ENCODE data around the gene KRTAP4-16. TPM values are rescaled to one million over a fixed set of nuclear protein-coding genes. Genes with fewer than 3 reads are reported as not detected.
"Not testable (repeated sequence)": the region's sequence is repeated elsewhere in the genome, so short reads cannot be mapped to it uniquely, and the experiment has no call there.

Gene KRTAP4-16
- polyA plus RNA-seq, 1 experiment: not detected

DNA sequence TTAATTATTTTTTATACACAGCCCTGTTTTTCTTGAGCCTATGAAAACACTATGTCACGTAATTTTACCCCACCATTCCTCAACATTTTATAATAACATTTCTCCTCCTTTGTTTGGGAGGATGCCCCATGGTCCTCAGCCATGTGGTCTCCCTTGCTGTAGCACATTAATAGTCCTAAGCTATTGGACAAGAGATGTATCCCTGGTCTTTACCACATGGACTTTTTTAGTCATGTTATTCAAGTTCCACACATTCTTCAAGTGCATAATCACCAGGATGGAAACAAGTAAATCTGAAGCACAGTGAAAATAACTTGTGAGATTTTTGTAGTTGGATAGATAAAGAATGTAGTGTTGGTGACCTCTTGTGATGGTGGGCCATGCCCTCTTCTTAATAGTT, 40.0 kb downstream of the KRTAP4-16 start:
- CTCF ChIA-PET: interaction anchor here (1.2 kb wide), 1 partner anchor 487 kb away, joined by 3 read pairs; no protein-coding TSS in a partner anchor
- peak; percentile 86 for DNase-seq (ENCODE audit: low read depth, low spot score)
- POLR2A ChIA-PET: interaction anchor here (1.2 kb wide), 1 partner anchor 14 kb away, joined by 3 read pairs; no protein-coding TSS in a partner anchor
- no peaks in the 10 kb centered on the region for H3K27me3 ChIP-seq (ENCODE audit: control insufficient read depth, insufficient read depth, low read length)
- TF ChIP-seq, protein P1, sequence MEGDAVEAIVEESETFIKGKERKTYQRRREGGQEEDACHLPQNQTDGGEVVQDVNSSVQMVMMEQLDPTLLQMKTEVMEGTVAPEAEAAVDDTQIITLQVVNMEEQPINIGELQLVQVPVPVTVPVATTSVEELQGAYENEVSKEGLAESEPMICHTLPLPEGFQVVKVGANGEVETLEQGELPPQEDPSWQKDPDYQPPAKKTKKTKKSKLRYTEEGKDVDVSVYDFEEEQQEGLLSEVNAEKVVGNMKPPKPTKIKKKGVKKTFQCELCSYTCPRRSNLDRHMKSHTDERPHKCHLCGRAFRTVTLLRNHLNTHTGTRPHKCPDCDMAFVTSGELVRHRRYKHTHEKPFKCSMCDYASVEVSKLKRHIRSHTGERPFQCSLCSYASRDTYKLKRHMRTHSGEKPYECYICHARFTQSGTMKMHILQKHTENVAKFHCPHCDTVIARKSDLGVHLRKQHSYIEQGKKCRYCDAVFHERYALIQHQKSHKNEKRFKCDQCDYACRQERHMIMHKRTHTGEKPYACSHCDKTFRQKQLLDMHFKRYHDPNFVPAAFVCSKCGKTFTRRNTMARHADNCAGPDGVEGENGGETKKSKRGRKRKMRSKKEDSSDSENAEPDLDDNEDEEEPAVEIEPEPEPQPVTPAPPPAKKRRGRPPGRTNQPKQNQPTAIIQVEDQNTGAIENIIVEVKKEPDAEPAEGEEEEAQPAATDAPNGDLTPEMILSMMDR (IDR thresholded peaks at IDR 0.05; ENCODE audit: low read depth, low read length): no peak
- H3K4me3 ChIP-seq (ENCODE audit: low read depth, low read length): no peak overlapping the region
- H3K27ac ChIP-seq (ENCODE audit: low read depth, low read length): peak overlapping the region; percentile 86
- H3K9me3 ChIP-seq (ENCODE audit: control insufficient read depth, insufficient read depth, low read length): no peaks in the 10 kb centered on the region

DNA sequence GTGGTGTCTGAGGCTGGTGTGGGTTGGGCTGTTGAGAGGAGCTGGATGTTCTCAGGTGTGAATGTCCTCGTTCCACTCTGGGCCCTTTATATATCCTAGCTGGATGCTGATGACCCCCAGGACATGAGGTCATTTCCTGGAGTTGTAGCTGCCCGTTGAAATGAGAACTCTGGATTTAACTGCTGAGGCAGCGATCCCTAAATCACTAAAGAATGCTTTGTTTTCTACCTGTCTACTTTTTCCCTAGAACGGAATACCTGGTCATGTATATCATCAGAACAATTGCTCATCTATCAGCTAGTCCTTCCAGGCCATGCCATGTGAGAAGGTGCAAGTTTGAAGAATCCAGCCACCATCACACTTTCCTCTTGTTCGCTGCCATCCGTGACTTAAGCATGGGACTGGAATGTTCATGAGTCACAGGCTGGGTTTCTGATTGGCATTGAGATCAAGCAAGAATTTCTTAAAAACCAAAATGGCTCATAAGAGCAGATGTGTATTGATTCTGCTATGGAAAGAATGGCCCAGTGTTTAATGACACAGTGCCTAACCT, 41.9 kb downstream of the KRTAP4-16 start, which contains the start of gene KRTAP2-3:
TSS of gene KRTAP2-3 (minus strand) at position 63 of the 553 bp plus-strand sequence. CDS start 64 bp downstream, outside the sequence.
- no peaks in the 10 kb centered on the region for H3K27me3 ChIP-seq (ENCODE audit: control insufficient read depth, insufficient read depth, low read length)
- CTCF ChIA-PET: interaction anchor here (1.6 kb wide), 1 partner anchor 488 kb away, joined by 4 read pairs; no protein-coding TSS in a partner anchor
- no peaks in the 10 kb centered on the region for H3K9me3 ChIP-seq (ENCODE audit: control insufficient read depth, insufficient read depth, low read length)
- POLR2A ChIA-PET: interaction anchor here (1.2 to 1.8 kb wide), 2 partner anchors 33 to 488 kb away, joined by 3 to 6 read pairs; partner anchors contain the start of gene KRTAP1-5
- DNase-seq (ENCODE audit: low read depth, low spot score): peak; percentile 87
- TF ChIP-seq, protein P1 (IDR thresholded peaks at IDR 0.05; ENCODE audit: low read depth, low read length): no peak
- peak within 1 kb of the TSS; percentile 85 for H3K27ac ChIP-seq (ENCODE audit: low read depth, low read length)
- no peak within 1 kb of the TSS for H3K4me3 ChIP-seq (ENCODE audit: low read depth, low read length)

DNA sequence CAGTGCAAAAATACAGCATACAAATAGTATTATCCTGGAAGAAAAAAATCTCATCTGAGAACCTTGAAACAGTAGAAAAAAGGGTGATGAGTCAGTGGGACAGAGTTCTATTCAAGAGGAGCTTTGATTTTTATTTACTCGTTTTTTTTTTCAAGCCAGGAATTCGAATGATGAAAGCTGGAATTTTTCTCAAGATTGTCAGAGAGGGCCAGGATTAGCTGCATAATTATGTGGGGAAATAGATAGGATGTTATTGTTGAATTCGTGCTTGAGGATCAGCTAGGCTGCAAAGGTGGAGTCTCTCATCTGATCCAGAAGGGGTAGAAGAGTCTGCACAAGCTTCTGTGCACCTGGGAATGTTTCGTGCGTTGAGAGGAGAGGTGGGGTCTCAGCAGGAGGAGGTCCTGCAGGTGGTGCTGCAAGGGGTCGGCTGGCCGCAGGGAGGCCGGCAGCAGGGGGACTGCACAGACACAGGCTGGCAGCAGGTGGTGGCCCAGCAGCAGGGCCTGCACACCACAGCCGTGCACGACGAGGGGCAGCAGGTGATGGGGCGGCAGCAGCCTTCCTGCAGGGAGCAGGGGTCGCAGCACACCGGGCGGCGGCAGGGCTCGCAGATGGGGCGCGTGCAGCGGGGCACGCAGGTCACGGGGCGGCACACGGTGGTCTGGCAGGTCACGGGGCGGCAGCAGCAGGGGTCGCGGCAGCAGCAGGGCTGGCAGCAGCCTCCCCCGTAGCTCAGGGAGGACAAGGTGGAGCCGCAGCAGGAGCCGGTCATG, 42.5 kb downstream of the KRTAP4-16 start:
- POLR2A ChIA-PET: interaction anchor here (0.6 to 1.8 kb wide), 6 partner anchors 33 to 489 kb away, joined by 3 to 11 read pairs (median 4); partner anchors contain the start of gene KRTAP1-5
- H3K4me3 ChIP-seq (ENCODE audit: low read depth, low read length); H3K9me3 ChIP-seq (ENCODE audit: control insufficient read depth, insufficient read depth, low read length); H3K27me3 ChIP-seq (ENCODE audit: control insufficient read depth, insufficient read depth, low read length): not testable (repeated sequence)
- H3K27ac ChIP-seq (ENCODE audit: low read depth, low read length): peak overlapping the region; percentile 85
- CTCF ChIA-PET: interaction anchor here (0.6 to 1.6 kb wide), 4 partner anchors 21 to 489 kb away, joined by 3 to 8 read pairs (median 4); no protein-coding TSS in a partner anchor
- DNase-seq (ENCODE audit: low read depth, low spot score): peak; percentile 75

DNA sequence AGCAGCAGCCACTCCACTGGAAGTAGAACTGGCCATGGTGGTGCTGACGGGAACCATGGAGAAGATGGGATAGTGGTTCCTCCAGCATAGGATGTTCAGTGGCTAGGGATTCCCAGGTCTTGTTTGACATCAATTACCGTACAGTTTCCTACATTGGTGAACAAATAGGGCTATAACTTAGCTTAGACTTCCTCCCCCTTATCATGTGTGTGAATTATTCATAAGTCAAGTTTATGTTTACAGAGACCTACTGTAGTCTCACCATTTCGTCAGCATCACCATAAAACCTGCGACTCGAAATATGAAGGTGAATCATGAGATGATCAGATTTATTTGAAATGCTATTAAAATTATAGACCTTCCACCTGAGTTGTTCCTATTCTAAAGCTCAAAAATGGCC, 43.3 kb downstream of the KRTAP4-16 start:
- ChIA-PET POLR2A (interaction anchor here (0.6 to 1.8 kb wide), 6 partner anchors 32 to 490 kb away, joined by 3 to 11 read pairs (median 4); partner anchors contain the start of gene KRTAP1-5), CTCF (interaction anchor here (0.6 to 0.7 kb wide), 3 partner anchors 30 to 272 kb away, joined by 3 to 8 read pairs (median 3); no protein-coding TSS in a partner anchor)
- Histone ChIP-seq H3K4me3 (ENCODE audit: low read depth, low read length) (no peak overlapping the region), H3K27ac (ENCODE audit: low read depth, low read length) (peak overlapping the region; percentile 49), H3K9me3 (ENCODE audit: control insufficient read depth, insufficient read depth, low read length) (no peaks in the 10 kb centered on the region), H3K27me3 (ENCODE audit: control insufficient read depth, insufficient read depth, low read length) (no peaks in the 10 kb centered on the region)
- no peak for DNase-seq (ENCODE audit: low read depth, low spot score)
- TF ChIP-seq, protein P1 (IDR thresholded peaks at IDR 0.05; ENCODE audit: low read depth, low read length): no peak

DNA sequence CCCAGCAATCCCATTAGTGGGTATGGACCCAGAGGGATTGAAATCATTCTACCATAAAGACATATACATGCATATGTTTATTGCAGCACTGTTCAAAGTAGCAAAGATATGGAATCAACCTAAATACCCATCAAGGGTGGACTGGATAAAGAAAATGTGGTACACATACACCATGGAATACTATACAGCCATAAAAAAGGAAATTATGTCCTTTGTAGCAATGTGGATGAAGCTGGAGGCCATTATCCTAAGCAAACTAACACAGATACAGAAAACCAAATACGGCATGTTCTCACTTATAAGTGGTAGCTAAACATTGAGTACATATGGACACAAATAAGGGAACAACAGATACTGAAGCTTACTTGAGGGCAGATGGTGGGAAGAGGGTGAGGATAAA, 44.5 kb downstream of the KRTAP4-16 start:
- POLR2A ChIA-PET: no interaction called here
- CTCF ChIA-PET: no interaction called here
- Histone ChIP-seq H3K27ac (ENCODE audit: low read depth, low read length) (no peak overlapping the region), H3K4me3 (ENCODE audit: low read depth, low read length) (no peak overlapping the region), H3K9me3 (ENCODE audit: control insufficient read depth, insufficient read depth, low read length) (no peaks in the 10 kb centered on the region), H3K27me3 (ENCODE audit: control insufficient read depth, insufficient read depth, low read length) (no peaks in the 10 kb centered on the region)
- TF ChIP-seq, protein P1 (IDR thresholded peaks at IDR 0.05; ENCODE audit: low read depth, low read length): no peak
- no peak for DNase-seq (ENCODE audit: low read depth, low spot score)

DNA sequence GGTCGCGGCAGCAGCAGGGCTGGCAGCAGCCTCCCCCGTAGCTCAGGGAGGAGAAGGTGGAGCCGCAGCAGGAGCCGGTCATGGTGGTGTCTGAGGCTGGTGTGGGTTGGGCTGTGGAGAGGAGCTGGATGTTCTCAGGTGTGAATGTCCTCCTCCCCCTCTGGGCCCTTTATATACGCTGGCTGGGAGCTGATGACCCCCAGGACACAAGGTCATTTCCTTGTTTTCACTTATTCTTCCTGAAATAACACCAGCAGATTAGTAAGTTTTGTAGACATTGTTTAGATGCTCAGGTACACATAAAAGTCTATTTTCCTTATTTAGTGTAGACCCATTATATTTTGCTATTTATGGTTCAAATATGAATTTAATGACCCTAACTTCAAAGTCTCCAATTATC, 46.9 kb downstream of the KRTAP4-16 start, which contains the start of gene KRTAP2-2:
TSS of gene KRTAP2-2 (minus strand) at position 101 of the 400 bp plus-strand sequence. CDS start at position 82, 19 bp downstream.
- H3K27me3 ChIP-seq (ENCODE audit: control insufficient read depth, insufficient read depth, low read length); H3K27ac ChIP-seq (ENCODE audit: low read depth, low read length); H3K4me3 ChIP-seq (ENCODE audit: low read depth, low read length); POLR2A ChIA-PET; H3K9me3 ChIP-seq (ENCODE audit: control insufficient read depth, insufficient read depth, low read length); DNase-seq (ENCODE audit: low read depth, low spot score): not testable (repeated sequence)
- CTCF ChIA-PET: interaction anchor here (1.3 kb wide), 1 partner anchor 273 kb away, joined by 3 read pairs; no protein-coding TSS in a partner anchor

DNA sequence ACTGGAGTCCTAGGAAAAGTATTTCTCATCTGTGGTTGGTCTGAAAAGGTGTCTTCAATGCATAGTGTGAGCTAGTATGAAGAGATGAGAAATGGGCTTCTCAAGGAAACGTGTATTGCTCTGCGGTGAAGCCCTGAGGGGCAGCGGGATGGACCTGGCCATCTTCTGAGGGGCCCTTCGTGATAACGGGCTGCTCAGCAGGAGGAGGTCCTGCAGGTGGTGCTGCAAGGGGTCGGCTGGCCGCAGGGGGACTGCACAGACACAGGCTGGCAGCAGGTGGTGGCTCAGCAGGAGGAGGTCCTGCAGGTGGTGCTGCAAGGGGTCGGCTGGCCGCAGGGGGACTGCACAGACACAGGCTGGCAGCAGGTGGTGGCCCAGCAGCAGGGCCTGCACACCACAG, 47.5 kb downstream of the KRTAP4-16 start:
- H3K4me3 ChIP-seq (ENCODE audit: low read depth, low read length); H3K27ac ChIP-seq (ENCODE audit: low read depth, low read length); POLR2A ChIA-PET; H3K27me3 ChIP-seq (ENCODE audit: control insufficient read depth, insufficient read depth, low read length); H3K9me3 ChIP-seq (ENCODE audit: control insufficient read depth, insufficient read depth, low read length); DNase-seq (ENCODE audit: low read depth, low spot score); CTCF ChIA-PET: not testable (repeated sequence)

Data from AG04450 (cell line).